ENCODE measurements around the gene SH3PXD2A. TPM values are rescaled to one million over a fixed set of nuclear protein-coding genes. Genes with fewer than 3 reads are reported as not detected.

SH3PXD2A gene
- total RNA-seq, 1 experiment from 2014 or later, result 4.5 TPM

- H2BK20ac ChIP-seq (ENCODE audit: low read depth, low read length, poor library complexity, severe bottlenecking), result no peak overlapping the region
- H3K18ac ChIP-seq (ENCODE audit: insufficient read length, low read depth, low read length), result no peak overlapping the region
- H4K8ac ChIP-seq (replicated peaks; ENCODE audit: insufficient read length, low read depth, low read length), result no peak overlapping the region
- no peak overlapping the region for H3K4ac ChIP-seq (ENCODE audit: low read depth, low read length)
- H3K4me1 ChIP-seq (ENCODE audit: insufficient read depth, low read length), result no peaks in the 10 kb centered on the region
- Mint-ChIP-seq H3K4me1 (peaks cover 27 to 37% of the 10 kb centered on the region in 2 experiments), H3K36me3 (ENCODE audit: insufficient read depth in 1 of 3, low read depth in 3 of 3) (no peaks in the 10 kb centered on the region), H3K4me3 (no peak overlapping the region), H3K27ac (peak overlapping the region in 1 of 3 experiments; percentile 82; a peak in 2 of 7 replicates), H3K9me3 (no peaks in the 10 kb centered on the region), H3K27me3 (ENCODE audit: low read depth) (0 out of 2 replicates have a peak, but pooled peaks cover 2% of the 10 kb centered on the region)
- no peak overlapping the region for H4K91ac ChIP-seq (ENCODE audit: insufficient read length, low read depth, low read length)
- H3K4me2 ChIP-seq (ENCODE audit: insufficient read depth, insufficient read length, low read length), result no peak overlapping the region
- H3K9ac ChIP-seq (ENCODE audit: extremely low read depth, insufficient read length, low read length), result no peak overlapping the region
- no peak overlapping the region for H2BK12ac ChIP-seq (ENCODE audit: insufficient read length, low read depth, low read length)
- no peaks in the 10 kb centered on the region for H3K27me3 ChIP-seq (ENCODE audit: insufficient read depth, low read length)
- H3K56ac ChIP-seq (ENCODE audit: insufficient read length, low read depth, low read length), result no peak overlapping the region
- no peaks in the 10 kb centered on the region for H3K23me2 ChIP-seq (ENCODE audit: insufficient read length, low read depth, low read length, poor library complexity, severe bottlenecking)
- no peak overlapping the region for H2BK5ac ChIP-seq (ENCODE audit: insufficient read length, low read length)
- H2BK15ac ChIP-seq (ENCODE audit: low read depth, low read length), result no peak overlapping the region
- H3K79me2 ChIP-seq (ENCODE audit: insufficient read depth, low read length), result no peaks in the 10 kb centered on the region
- no peak overlapping the region for H3T11ph ChIP-seq (ENCODE audit: low read length)
- no peaks in the 10 kb centered on the region for H4K20me1 ChIP-seq (ENCODE audit: control insufficient read depth, insufficient read depth, insufficient read length)
- no peak overlapping the region for H3K27ac ChIP-seq (ENCODE audit: insufficient read length, low read depth, low read length)
- no peak for TF ChIP-seq CTCF (conservative IDR thresholded peaks at IDR 0.05)
- no peak for DNase-seq
- H3K23ac ChIP-seq (ENCODE audit: insufficient read length, low read depth, low read length), result no peak overlapping the region
- H3K79me1 ChIP-seq (ENCODE audit: insufficient read depth, low read depth, low read length, poor library complexity, severe bottlenecking), result no peaks in the 10 kb centered on the region
- H2BK120ac ChIP-seq (ENCODE audit: low read depth, low read length, poor library complexity, severe bottlenecking), result no peak overlapping the region
- no peak overlapping the region for H4K5ac ChIP-seq (ENCODE audit: insufficient read length, low read depth, low read length)
- WGBS (ENCODE audit: extremely low coverage, insufficient read length, low lambda C conversion rate), result no CpG with 5 or more reads among the region's 9 CpGs
- H3K14ac ChIP-seq (ENCODE audit: insufficient read depth, low read length), result no peak overlapping the region
- H2AFZ ChIP-seq (ENCODE audit: low read length), result no peak overlapping the region
- no peaks in the 10 kb centered on the region for H3K9me3 ChIP-seq (ENCODE audit: control insufficient read depth, low read depth, low read length)
- H2AK5ac ChIP-seq (ENCODE audit: insufficient read length, low read length), result no peak overlapping the region
Measured at GRCh38 chr10:103823706-103824272, 31.6 kb downstream of the SH3PXD2A start.

All from H9 (cell line).